ENCODE results near the gene LRP1B. TPM values are rescaled to one million over a fixed set of nuclear protein-coding genes. Genes with fewer than 3 reads are reported as not detected.

The LRP1B gene
- total and polyA plus RNA-seq, 2 donors from 2014 or later = 0.69 to 1.2 TPM

GRCh38 chr2:141586985-141587384 lies 543.8 kb downstream of the LRP1B start:
- intact Hi-C loops (cut with DNase I) = no loop called here
- no peaks in the 10 kb centered on the region for H3K27me3 ChIP-seq (ENCODE audit: control insufficient read depth, insufficient read depth, low read length)

GRCh38 chr2:141582213-141582612 lies 548.6 kb downstream of the LRP1B start:
- DNase-seq = no peak

More at GRCh38 chr2:141586985-141587384, 543.8 kb downstream of the LRP1B start:
- TF ChIP-seq CTCF (IDR thresholded peaks at IDR 0.05; ENCODE audit: borderline replicate concordance, extremely low read depth, insufficient read depth) = no peak
- no peak overlapping the region for H3K9ac ChIP-seq (ENCODE audit: low read length in 3 of 3)
- H3K4me3 ChIP-seq (ENCODE audit: low read length in 3 of 3) = no peak overlapping the region
- H3K27ac ChIP-seq (ENCODE audit: low read depth in 2 of 2, low read length in 2 of 2) = no peak overlapping the region
- H3K36me3 ChIP-seq (ENCODE audit: control insufficient read depth in 2 of 3, insufficient read depth in 3 of 3, low read length in 3 of 3) = no peaks in the 10 kb centered on the region
- FAIRE-seq (no peak), DNase-seq (no peak)
- H3K4me1 ChIP-seq (ENCODE audit: control insufficient read depth in 2 of 3, insufficient read depth in 2 of 3, low read depth in 1 of 3, low read length in 3 of 3) = no peaks in the 10 kb centered on the region
- no peaks in the 10 kb centered on the region for H3K9me3 ChIP-seq (ENCODE audit: control insufficient read depth in 2 of 3, insufficient read depth in 1 of 3, low read length in 3 of 3)

GRCh38 chr2:141579071-141579470 lies 551.7 kb downstream of the LRP1B start:
- Histone ChIP-seq H3K4me3 (ENCODE audit: low read length in 3 of 3) (no peak overlapping the region), H3K9me3 (ENCODE audit: control insufficient read depth in 2 of 3, insufficient read depth in 1 of 3, low read length in 3 of 3) (no peaks in the 10 kb centered on the region), H3K9ac (ENCODE audit: low read length in 3 of 3) (no peak overlapping the region), H3K36me3 (ENCODE audit: control insufficient read depth in 2 of 3, insufficient read depth in 3 of 3, low read length in 3 of 3) (no peaks in the 10 kb centered on the region), H3K27ac (ENCODE audit: low read depth in 2 of 2, low read length in 2 of 2) (no peak overlapping the region), H3K4me1 (ENCODE audit: control insufficient read depth in 2 of 3, insufficient read depth in 2 of 3, low read depth in 1 of 3, low read length in 3 of 3) (no peaks in the 10 kb centered on the region), H3K27me3 (ENCODE audit: control insufficient read depth, insufficient read depth, low read length) (no peaks in the 10 kb centered on the region)
- DNase-seq (no peak), FAIRE-seq (no peak)
- no peak for TF ChIP-seq CTCF (IDR thresholded peaks at IDR 0.05; ENCODE audit: borderline replicate concordance, extremely low read depth, insufficient read depth)
- intact Hi-C loops (cut with DNase I) = no loop called here

More at GRCh38 chr2:141582213-141582612, 548.6 kb downstream of the LRP1B start:
- Histone ChIP-seq H3K4me1 (ENCODE audit: control insufficient read depth in 2 of 3, insufficient read depth in 2 of 3, low read depth in 1 of 3, low read length in 3 of 3) (no peaks in the 10 kb centered on the region), H3K27me3 (ENCODE audit: control insufficient read depth, insufficient read depth, low read length) (no peaks in the 10 kb centered on the region), H3K27ac (ENCODE audit: low read depth in 2 of 2, low read length in 2 of 2) (no peak overlapping the region), H3K36me3 (ENCODE audit: control insufficient read depth in 2 of 3, insufficient read depth in 3 of 3, low read length in 3 of 3) (no peaks in the 10 kb centered on the region), H3K4me3 (ENCODE audit: low read length in 3 of 3) (no peak overlapping the region), H3K9ac (ENCODE audit: low read length in 3 of 3) (no peak overlapping the region), H3K9me3 (ENCODE audit: control insufficient read depth in 2 of 3, insufficient read depth in 1 of 3, low read length in 3 of 3) (no peaks in the 10 kb centered on the region)
- intact Hi-C loops (cut with DNase I) = no loop called here
- no peak for FAIRE-seq
- TF ChIP-seq CTCF (IDR thresholded peaks at IDR 0.05; ENCODE audit: borderline replicate concordance, extremely low read depth, insufficient read depth) = no peak
